Smooth muscle cell (in vitro differentiated cells): ENCODE measurements around the gene ATP2A1. TPM values are rescaled to one million over a fixed set of nuclear protein-coding genes. Genes with fewer than 3 reads are reported as not detected.

Source experiments
- DNase-seq: peaks from one replicate; lab custom pipeline; 2025; ENCODE audit not compliant: unreplicated experiment; lab: John Stamatoyannopoulos, UW
- H2AFZ ChIP-seq: fragments of 200-600 bp; sonication (generic); 2 replicates; pipeline ENCODE4 v1.6.0; 2016; ENCODE audit warnings: antibody characterized with exemption, low read depth, mild to moderate bottlenecking
- H3F3A ChIP-seq: fragments of 200-600 bp; sonication (generic); 2 replicates; pipeline ENCODE4 v1.6.0; 2017; ENCODE audit warnings: antibody characterized with exemption, low read depth
- H3K27ac ChIP-seq: fragments of 200-600 bp; sonication (generic); 2 replicates; pipeline ENCODE4 v1.5.1; 2016; ENCODE audit warnings: low read depth, mild to moderate bottlenecking
- H3K27me3 ChIP-seq: fragments of 200-600 bp; sonication (generic); 2 replicates; pipeline ENCODE4 v1.6.1; 2016; ENCODE audit warnings: low read depth, mild to moderate bottlenecking
- H3K36me3 ChIP-seq: fragments of 200-600 bp; sonication (generic); 2 replicates; pipeline ENCODE4 v1.5.1; 2016; ENCODE audit warnings: low read depth
- H3K4me1 ChIP-seq: fragments of 200-600 bp; sonication (generic); 2 replicates; pipeline ENCODE4 v1.5.1; 2016; ENCODE audit warnings: low read depth
- H3K4me2 ChIP-seq: fragments of 200-600 bp; sonication (generic); 2 replicates; pipeline ENCODE4 v1.6.0; 2016; ENCODE audit warnings: mild to moderate bottlenecking
- H3K4me3 ChIP-seq: fragments of 200-600 bp; sonication (generic); 2 replicates; pipeline ENCODE4 v1.5.1; 2016; ENCODE audit warnings: mild to moderate bottlenecking
- H3K79me2 ChIP-seq: fragments of 200-600 bp; sonication (generic); 2 replicates; pipeline ENCODE4 v1.6.0; 2016; ENCODE audit warnings: low read depth, mild to moderate bottlenecking
- H3K9ac ChIP-seq: fragments of 200-600 bp; sonication (generic); 2 replicates; pipeline ENCODE4 v1.6.0; 2016; ENCODE audit warnings: low read depth
- H3K9me3 ChIP-seq: fragments of 200-600 bp; sonication (generic); replicated peaks from 2 replicates; pipeline ENCODE4 v1.5.1; 2016; ENCODE audit warnings: low read depth
- H4K20me1 ChIP-seq: fragments of 200-600 bp; sonication (generic); 2 replicates; pipeline ENCODE4 v1.6.0; 2016; ENCODE audit warnings: low read depth
- CTCF ChIP-seq: fragments of 200-600 bp; sonication (generic); IDR thresholded peaks from 2 replicates; pipeline ENCODE4 v1.5.1; 2017; ENCODE audit warnings: borderline replicate concordance, mild to moderate bottlenecking, antibody characterized with exemption; ENCODE audit not compliant: insufficient read depth, poor library complexity, severe bottlenecking
- WGBS: methylation state at CpG from one replicate; pipeline ENCODE4 v1.1.7; 2016; ENCODE audit warnings: low lambda C conversion rate; 5-methylcytosine and 5-hydroxymethylcytosine counted together
- polyA plus RNA-seq: library from polyadenylated mRNA; unstranded; fragments of >200 nt; fragmentation: Nextera tagmentation; extraction: Ambion mirVana; gene quantifications from 2 replicates; pipeline ENCODE4 v1.2.1, GENCODE V29; 2016
- total RNA-seq: library from RNA; depleted of rRNA; stranded (reverse); fragments of >200 nt; gene quantifications from 2 replicates; pipeline ENCODE4 v1.2.3, GENCODE V29; 2014

Gene ATP2A1
- total and polyA plus RNA-seq, 2 experiments from 2014 or later = 0.09 to 1.2 TPM

- peaks cover 18% of the 10 kb centered on the region for H4K20me1 ChIP-seq
- H3K36me3 ChIP-seq = no peaks in the 10 kb centered on the region
- no peaks in the 10 kb centered on the region for H3K79me2 ChIP-seq
- no peak overlapping the region for H3K9ac ChIP-seq
- H3K4me2 ChIP-seq = no peak overlapping the region
- H3K27me3 ChIP-seq = no peaks in the 10 kb centered on the region
- peaks cover 24% of the 10 kb centered on the region for H3F3A ChIP-seq
- no peak overlapping the region for H2AFZ ChIP-seq
- H3K4me3 ChIP-seq = no peak overlapping the region
- no peak for DNase-seq
- H3K4me1 ChIP-seq = no peaks in the 10 kb centered on the region
- no peak for TF ChIP-seq CTCF
- H3K9me3 ChIP-seq = no peaks in the 10 kb centered on the region
- no peak overlapping the region for H3K27ac ChIP-seq
- WGBS = 94% methylated on average over 14 of the region's 14 CpGs
These were observed 39.2 kb upstream of the ATP2A1 start for GRCh38 chr16:28839004-28839639.

GRCh38 chr16:28839899-28840298 is 38.4 kb upstream of the ATP2A1 start:
- Histone ChIP-seq H3K9ac (no peak overlapping the region), H3K79me2 (peaks cover 7% of the 10 kb centered on the region), H3K27ac (no peak overlapping the region), H2AFZ (no peak overlapping the region), H3K36me3 (no peaks in the 10 kb centered on the region), H3F3A (peaks cover 24% of the 10 kb centered on the region), H3K4me3 (no peak overlapping the region), H3K9me3 (no peaks in the 10 kb centered on the region), H3K27me3 (no peaks in the 10 kb centered on the region), H3K4me1 (peaks cover under 1% of the 10 kb centered on the region), H4K20me1 (peaks cover 16% of the 10 kb centered on the region), H3K4me2 (no peak overlapping the region)
- WGBS = 58% methylated on average over 1 of the region's 1 CpG
- DNase-seq = no peak
- TF ChIP-seq CTCF = no peak

GRCh38 chr16:28842696-28843095 is 35.6 kb upstream of the ATP2A1 start:
- Histone ChIP-seq H4K20me1 (no peaks in the 10 kb centered on the region), H2AFZ (no peak overlapping the region), H3K9ac (no peak overlapping the region), H3F3A (peaks cover 13% of the 10 kb centered on the region), H3K4me1 (peaks cover 7% of the 10 kb centered on the region), H3K36me3 (no peaks in the 10 kb centered on the region), H3K79me2 (peaks cover 23% of the 10 kb centered on the region), H3K4me3 (no peak overlapping the region), H3K27me3 (no peaks in the 10 kb centered on the region), H3K9me3 (no peaks in the 10 kb centered on the region), H3K27ac (no peak overlapping the region), H3K4me2 (no peak overlapping the region)
- no peak for TF ChIP-seq CTCF
- 96% methylated on average over 7 of the region's 7 CpGs for WGBS
- no peak for DNase-seq

GRCh38 chr16:28843766-28844165 is 34.5 kb upstream of the ATP2A1 start:
- 95% methylated on average over 12 of the region's 12 CpGs for WGBS

More at GRCh38 chr16:28843766-28844165, 34.5 kb upstream of the ATP2A1 start:
- no peak overlapping the region for H3K4me2 ChIP-seq
- TF ChIP-seq CTCF = no peak
- no peaks in the 10 kb centered on the region for H4K20me1 ChIP-seq
- peaks cover 5% of the 10 kb centered on the region for H3F3A ChIP-seq
- H3K79me2 ChIP-seq = peaks cover 30% of the 10 kb centered on the region
- H3K36me3 ChIP-seq = no peaks in the 10 kb centered on the region
- no peak overlapping the region for H3K4me3 ChIP-seq
- no peak overlapping the region for H3K9ac ChIP-seq
- no peak overlapping the region for H2AFZ ChIP-seq
- no peak overlapping the region for H3K27ac ChIP-seq
- H3K4me1 ChIP-seq = peaks cover 7% of the 10 kb centered on the region
- H3K9me3 ChIP-seq = no peaks in the 10 kb centered on the region
- no peaks in the 10 kb centered on the region for H3K27me3 ChIP-seq
- no peak for DNase-seq
